ENCODE results near the gene RO60.

Gene RO60

DNA sequence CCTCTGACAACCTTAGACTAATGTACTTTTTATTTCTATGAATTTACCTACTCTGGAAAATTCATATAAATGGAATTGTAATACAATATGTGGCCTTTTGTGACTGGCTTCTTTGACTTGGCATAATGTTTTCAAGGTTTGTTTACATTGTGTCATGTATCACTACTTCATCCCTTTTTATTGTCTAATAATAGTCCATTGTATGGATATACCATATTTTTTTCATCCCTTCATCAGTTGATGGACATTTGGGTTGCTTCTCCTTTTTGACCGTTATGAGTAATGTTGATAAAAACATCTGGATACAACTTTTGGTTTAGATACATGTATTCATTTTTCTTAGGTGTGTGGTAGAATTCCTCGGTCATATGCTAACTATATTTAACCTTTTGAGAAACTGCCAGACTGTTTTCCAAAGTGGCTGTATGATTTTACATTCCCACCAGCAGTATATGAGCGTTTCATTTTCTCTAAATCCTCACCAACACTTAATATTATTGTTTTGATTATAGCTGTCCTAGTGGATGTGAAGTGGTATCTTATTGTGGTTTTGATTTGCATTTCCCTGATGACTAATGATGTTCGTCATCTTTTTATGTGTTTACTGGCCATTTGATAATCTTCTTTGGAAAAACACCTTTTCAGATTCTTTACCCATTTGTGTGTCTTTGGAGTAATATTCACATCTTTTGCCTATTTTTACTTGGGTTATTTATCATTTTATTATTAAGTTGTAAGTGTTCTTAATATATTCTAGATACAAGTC is 3.5 kb downstream of the RO60 start:
- DNase-seq, result no peak

DNA sequence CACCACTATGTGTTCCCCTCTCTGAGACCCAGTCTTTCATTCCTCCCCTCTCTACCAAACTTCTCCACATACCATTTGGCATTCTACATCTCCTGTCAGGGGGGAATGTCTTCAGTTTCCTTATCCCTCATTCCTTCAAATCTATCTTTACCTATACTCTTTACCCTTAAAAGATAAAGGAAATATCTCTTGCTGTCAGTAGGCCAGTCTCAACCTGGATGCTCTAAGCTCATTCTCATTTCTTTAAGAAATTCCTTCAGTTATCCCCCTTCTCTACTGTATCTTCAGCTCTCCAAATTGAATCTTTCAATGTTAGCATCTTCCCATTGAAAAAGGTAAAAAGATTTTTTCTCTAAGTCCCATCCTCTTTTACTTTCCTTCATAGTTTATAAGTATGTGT is 6.5 kb downstream of the RO60 start:
- DNase-seq, result no peak

DNA sequence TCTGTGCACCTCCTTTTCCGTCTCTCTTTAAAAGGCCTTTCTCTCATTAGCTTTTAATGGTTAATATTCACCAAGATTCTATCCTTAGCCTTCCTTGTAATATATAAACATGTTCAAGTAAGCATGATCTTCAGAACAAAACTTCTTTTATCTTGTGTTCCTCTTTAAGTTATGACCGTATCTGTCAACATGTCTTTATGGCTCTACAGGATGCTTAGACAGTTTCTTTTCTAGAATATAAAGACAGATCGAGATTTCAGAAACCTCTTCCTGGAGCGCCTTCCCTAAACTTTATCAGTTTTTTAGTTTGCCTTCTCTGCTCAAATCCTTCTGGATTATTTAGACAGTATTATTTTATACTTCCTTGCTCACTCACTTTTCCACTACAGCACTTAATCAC is 7.2 kb downstream of the RO60 start:
- DNase-seq, result no peak

- no peak for DNase-seq
Observed at GRCh38 chr1:193068013-193068412, 8.6 kb downstream of the RO60 start.

- DNase-seq, result peak; percentile 23
Observed at GRCh38 chr1:193069748-193070385, 10.5 kb downstream of the RO60 start.

GRCh38 chr1:193070386-193070753 is 11.0 kb downstream of the RO60 start:
- DNase-seq, result peak; percentile 16

DNA sequence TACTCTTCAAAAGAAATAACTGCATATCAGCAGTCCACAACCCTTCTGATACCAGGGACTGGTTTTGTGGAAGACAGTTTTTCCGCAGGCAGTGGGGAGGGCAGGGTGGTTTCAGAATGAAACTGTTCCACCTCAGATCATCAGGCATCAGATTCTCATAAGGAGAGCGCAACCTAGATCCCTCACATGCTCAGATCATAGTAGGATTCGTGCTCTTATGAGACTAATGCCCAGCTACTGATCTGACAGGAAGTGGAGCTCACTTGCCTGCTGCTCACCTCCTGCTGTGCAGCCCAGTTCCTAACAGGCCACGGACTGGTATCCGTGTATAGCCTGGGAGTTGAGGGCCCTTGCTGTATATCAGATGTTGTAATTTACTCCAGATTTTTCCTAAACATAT is 11.5 kb downstream of the RO60 start:
- DNase-seq, result peak; percentile 27

DNA sequence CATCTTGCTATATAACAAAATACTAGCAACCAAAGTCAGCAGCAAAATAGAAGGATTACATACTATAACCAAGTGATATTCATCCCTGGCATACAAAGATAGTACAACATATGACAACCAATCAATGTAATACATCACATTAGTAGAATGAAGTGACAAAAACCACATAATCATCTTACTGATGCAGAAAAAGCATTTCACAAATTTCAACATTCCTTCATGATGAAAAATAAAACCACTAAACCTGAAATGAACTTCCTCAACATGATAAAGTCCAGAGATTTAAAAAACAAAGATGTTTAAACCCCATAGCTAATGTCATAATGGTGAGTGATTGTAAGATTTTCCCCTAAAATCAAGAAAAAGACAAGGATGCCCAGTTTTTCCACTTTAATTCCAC is 18.6 kb downstream of the RO60 start:
- DNase-seq, result no peak

DNA sequence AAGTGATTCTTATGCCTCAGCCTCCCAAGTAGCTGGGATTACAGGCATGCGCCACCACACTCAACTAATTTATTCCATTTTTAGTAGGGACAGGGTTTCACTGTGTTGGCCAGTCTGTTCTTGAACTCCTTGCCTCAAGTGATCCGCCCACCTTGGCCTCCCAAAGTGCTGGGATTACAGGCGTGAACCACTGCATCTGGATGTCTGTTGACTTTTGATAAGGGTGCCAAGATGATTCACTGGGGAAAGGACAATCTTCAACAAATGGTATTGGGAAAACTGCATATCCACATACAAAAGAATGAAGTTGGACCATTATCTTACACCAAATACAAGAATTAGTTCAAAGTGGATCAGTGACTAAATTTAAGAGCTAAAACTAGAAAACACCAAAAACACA is 19.8 kb downstream of the RO60 start:
- DNase-seq, result no peak

DNA sequence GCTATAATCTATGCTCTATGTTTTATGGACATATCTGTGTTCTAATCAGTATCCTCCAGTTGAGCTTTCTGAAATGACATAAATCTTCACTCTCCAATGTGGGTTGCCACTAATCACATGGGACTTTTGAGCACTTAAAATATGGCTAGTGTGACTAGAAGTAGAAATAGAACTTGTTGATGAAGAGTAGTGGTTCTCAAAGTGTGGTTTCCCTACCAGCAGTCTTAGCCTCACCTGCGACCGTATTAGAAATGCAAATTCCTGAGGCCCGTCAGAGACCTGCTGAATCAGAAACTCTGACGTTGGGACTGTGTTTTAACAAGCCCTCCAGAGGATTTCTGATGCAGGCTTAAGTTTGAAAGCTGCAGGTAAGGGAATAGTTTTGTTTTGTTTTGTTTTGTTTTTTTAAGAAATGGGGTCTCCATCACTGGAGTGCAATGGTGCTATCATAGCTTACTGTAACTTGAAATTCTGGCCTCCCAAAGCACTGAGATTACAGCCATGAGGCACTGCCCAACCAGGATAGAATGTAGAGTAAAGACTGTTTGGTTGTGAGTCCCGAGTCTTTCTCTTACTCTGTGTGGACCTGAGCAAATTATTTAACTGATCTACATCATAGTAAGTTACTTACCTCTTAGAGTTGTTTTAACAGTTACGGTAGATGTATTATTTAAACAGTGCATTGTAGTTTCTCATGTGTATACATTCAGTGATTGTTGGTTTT is 24.1 kb downstream of the RO60 start:
- DNase-seq, result no peak

DNA sequence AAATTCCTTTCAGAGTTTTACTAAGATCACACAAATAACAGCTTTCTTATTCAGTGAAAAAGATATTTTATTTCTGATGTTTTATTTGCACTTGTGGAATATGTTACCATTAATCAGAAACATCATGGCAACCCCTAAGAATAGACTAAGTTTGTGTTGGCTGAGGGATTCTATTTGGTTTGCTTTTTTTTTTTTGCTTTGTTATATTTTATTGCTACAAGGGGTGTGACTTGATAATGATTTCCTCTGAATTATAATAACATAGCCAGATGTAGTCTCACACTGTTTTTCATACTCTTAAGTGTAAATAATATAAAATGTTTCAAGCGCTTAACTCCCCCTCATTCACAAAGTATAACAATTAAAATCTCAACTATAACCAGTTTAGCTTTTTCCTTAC is 25.9 kb downstream of the RO60 start:
- DNase-seq, result no peak

- no peak for DNase-seq
Observed at GRCh38 chr1:193086342-193086741, 26.9 kb downstream of the RO60 start.

DNA sequence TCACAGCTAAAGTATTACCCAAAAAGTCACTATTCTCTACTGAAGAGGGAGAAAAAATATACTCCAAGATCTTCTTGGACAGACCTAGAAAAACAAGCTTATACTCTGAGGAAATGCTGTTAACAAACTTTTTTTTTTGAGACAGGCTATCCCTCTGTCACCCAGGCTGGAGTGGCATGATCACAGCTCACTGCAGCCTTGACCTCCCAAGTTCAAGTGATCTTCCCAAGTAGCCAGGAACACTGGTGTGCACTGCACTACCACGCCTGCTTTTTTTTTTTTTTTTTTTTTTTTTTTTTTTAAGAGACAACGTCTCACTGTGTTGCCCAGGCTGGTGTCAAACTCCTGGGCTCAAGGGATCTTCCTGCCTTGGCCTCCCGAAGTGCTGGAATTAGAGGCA is 28.5 kb downstream of the RO60 start:
- DNase-seq, result no peak

DNA sequence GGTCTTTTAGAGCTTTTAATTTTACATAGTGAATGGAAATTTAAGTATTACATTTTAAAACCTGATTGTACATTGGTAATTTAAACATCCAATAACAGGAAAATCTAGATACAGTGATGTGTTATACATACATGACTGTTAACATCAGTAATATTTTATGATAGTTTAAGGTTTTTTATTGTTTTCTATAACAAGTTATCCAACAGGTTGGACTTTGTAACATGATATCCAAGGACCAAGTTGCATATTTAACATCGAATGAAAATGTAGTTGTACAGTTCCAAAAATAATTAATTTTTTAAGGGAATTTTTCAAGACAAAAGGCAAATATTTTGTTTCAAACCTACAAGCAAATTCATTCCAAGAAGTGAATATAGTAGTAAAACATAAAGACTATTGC is 31.5 kb downstream of the RO60 start:
- DNase-seq, result no peak

- no peak for DNase-seq
Observed at GRCh38 chr1:193094112-193094511, 34.7 kb downstream of the RO60 start.

GRCh38 chr1:193102662-193103061 is 43.2 kb downstream of the RO60 start:
- DNase-seq, result no peak

DNA sequence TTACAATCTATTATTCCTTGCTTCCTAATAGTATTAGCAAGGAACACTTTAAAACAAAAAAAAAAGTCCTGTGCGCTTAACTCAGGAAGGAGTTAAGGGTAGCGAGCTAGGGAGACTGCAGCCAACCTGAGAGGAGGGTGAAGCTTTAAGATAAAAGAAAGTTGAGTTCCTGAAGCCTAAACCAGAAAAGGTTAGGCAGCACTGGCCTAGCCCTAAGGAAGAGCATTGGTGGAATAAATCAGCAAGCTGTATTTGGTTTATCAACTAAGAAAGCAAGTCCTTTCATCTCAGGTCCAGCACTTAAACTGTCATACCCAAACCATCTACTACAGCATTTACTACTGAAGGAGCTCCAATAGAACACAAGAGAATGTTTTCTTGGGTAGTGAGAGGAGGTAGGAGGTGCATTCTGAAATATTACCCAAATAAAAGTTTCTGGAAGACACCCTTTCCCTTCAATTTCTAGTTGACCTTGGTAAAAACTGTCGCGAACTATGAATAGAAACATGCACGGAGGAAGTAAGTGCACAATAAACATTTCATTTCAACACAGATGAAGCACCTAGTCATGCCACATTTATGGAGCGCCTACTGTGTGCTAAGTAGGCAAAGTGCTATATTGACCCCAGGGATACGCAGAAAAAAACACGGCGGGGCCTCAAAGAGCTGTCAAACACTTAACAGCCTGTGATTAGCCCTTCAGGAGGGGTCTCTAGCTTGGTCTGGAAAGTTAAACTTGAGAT is 44.5 kb downstream of the RO60 start:
- no peak for DNase-seq

GRCh38 chr1:193104502-193104906 is 45.1 kb downstream of the RO60 start:
- peak; percentile 19 for DNase-seq

GRCh38 chr1:193104907-193105820 is 45.8 kb downstream of the RO60 start, which contains the start of gene GLRX2:
TSS of gene GLRX2 (minus strand) at chr1:193105414. CDS start at chr1:193105382, 32 bp downstream.
- DNase-seq, result peak; percentile 59

GRCh38 chr1:193105821-193106177 is 46.4 kb downstream of the RO60 start:
- DNase-seq, result no peak

DNA sequence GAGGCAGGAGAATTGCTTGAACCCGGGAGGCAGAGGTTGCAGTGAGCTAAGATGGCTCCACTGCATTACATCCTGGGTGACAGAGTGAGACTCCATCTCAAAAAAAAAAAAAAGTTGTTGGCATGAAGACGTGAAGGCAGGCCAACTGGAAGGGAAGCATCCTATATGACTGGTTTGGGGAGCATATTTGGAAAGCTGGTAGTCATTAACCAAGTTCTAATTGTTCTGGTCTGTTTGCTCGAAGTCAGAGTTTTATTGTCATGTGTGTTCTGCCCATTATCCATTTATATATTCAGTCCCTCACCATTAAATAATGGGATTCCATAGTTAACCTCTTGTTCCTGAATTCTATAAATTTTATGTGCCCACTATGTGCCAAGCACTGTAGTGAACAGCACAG is 49.1 kb downstream of the RO60 start:
- DNase-seq, result no peak

Data from CD4-positive, alpha-beta T cell treated with Interleukin-17A for 1 hour (primary cell).